ENCODE results near the gene NET1.

Gene NET1

DNA sequence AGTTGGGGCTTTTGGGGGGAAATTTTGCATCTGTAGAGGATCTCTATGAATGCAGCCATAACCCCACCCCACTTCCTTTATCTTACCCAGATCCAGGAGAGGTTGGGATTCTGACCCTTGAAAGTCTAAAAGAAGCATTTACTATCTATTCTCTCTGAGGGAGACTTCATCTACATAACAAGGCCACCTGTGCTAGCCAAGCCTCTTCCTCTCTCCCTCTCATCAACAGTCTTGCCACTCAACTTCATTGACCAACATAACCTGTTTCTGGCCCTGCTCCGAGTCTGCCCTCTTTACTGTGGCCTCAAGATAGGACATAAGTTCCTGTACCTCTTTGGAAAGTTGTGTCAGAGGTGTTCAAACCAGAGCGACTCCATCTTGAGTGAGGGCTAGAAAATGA, 27.1 kb upstream of the NET1 start:
- Histone ChIP-seq H3K36me3 (replicated peaks; ENCODE audit: low read depth, low read length) (no peaks in the 10 kb centered on the region), H3K9me3 (ENCODE audit: insufficient read depth, low read length) (peaks cover 9% of the 10 kb centered on the region; the same call in 1 of the 2 replicates), H3K79me2 (ENCODE audit: low read length) (no peaks in the 10 kb centered on the region), H2AFZ (ENCODE audit: low read depth, low read length) (no peak overlapping the region), H3K27me3 (ENCODE audit: low read depth, low read length) (no peaks in the 10 kb centered on the region), H3K9ac (ENCODE audit: low read length) (no peak overlapping the region), H4K20me1 (ENCODE audit: insufficient read depth, low read length) (no peaks in the 10 kb centered on the region), H3K4me3 (ENCODE audit: low read length) (no peak overlapping the region), H3K27ac (ENCODE audit: low read length) (no peak overlapping the region), H3K4me1 (ENCODE audit: low read length) (no peaks in the 10 kb centered on the region), H3K4me2 (ENCODE audit: low read length) (no peak overlapping the region)
- TF ChIP-seq, protein P1, sequence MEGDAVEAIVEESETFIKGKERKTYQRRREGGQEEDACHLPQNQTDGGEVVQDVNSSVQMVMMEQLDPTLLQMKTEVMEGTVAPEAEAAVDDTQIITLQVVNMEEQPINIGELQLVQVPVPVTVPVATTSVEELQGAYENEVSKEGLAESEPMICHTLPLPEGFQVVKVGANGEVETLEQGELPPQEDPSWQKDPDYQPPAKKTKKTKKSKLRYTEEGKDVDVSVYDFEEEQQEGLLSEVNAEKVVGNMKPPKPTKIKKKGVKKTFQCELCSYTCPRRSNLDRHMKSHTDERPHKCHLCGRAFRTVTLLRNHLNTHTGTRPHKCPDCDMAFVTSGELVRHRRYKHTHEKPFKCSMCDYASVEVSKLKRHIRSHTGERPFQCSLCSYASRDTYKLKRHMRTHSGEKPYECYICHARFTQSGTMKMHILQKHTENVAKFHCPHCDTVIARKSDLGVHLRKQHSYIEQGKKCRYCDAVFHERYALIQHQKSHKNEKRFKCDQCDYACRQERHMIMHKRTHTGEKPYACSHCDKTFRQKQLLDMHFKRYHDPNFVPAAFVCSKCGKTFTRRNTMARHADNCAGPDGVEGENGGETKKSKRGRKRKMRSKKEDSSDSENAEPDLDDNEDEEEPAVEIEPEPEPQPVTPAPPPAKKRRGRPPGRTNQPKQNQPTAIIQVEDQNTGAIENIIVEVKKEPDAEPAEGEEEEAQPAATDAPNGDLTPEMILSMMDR (IDR thresholded peaks at IDR 0.05; ENCODE audit: low read depth, low read length): no peak
- no peak for TF ChIP-seq EZH2phosphoT487 (IDR thresholded peaks at IDR 0.05; ENCODE audit: low read depth)

GRCh38 chr10:5387169-5387568, 25.2 kb upstream of the NET1 start:
- Histone ChIP-seq H2AFZ (ENCODE audit: low read depth, low read length) (no peak overlapping the region), H3K9me3 (ENCODE audit: insufficient read depth, low read length) (peaks cover 19% of the 10 kb centered on the region; the same call in 1 of the 2 replicates), H3K27me3 (ENCODE audit: low read depth, low read length) (no peaks in the 10 kb centered on the region), H3K27ac (ENCODE audit: low read length) (no peak overlapping the region), H3K79me2 (ENCODE audit: low read length) (no peaks in the 10 kb centered on the region), H3K9ac (ENCODE audit: low read length) (no peak overlapping the region), H4K20me1 (ENCODE audit: insufficient read depth, low read length) (no peaks in the 10 kb centered on the region), H3K4me1 (ENCODE audit: low read length) (no peaks in the 10 kb centered on the region), H3K4me3 (ENCODE audit: low read length) (no peak overlapping the region), H3K4me2 (ENCODE audit: low read length) (no peak overlapping the region), H3K36me3 (replicated peaks; ENCODE audit: low read depth, low read length) (no peaks in the 10 kb centered on the region)
- TF ChIP-seq, protein P1 (IDR thresholded peaks at IDR 0.05; ENCODE audit: low read depth, low read length): no peak
- no peak for TF ChIP-seq EZH2phosphoT487 (IDR thresholded peaks at IDR 0.05; ENCODE audit: low read depth)

DNA sequence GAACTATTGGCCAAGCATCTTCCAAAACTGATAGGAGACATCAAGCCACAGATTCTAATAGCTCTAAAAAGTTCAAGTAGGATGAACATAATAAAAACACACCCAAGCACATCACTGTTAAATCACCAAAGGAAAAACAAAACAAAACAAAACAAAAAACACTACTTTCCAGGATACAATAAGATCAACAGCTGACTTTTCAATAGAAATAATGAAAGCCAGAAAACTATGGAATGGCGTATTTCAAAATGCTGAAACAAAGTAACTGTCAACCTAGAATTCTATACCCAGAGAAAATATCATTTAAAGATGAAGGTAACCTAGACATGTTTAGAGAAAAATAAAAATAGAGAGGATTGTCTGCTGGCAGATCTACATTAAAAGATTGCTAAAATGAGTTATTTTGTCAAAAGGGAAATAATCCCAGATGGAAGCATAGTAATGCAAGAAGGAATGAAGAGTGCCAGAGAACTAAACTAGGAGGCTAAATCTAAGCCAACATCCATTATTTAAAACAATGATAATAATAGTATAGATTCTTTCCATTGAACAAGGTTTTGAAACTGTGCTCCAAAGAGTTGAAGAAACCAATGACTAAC, 21.7 kb upstream of the NET1 start:
- Histone ChIP-seq H3K4me3 (ENCODE audit: low read length) (no peak overlapping the region), H3K4me1 (ENCODE audit: low read length) (no peaks in the 10 kb centered on the region), H3K79me2 (ENCODE audit: low read length) (no peaks in the 10 kb centered on the region), H3K4me2 (ENCODE audit: low read length) (no peak overlapping the region), H3K27ac (ENCODE audit: low read length) (no peak overlapping the region), H4K20me1 (ENCODE audit: insufficient read depth, low read length) (no peaks in the 10 kb centered on the region), H3K36me3 (replicated peaks; ENCODE audit: low read depth, low read length) (no peaks in the 10 kb centered on the region), H3K9me3 (ENCODE audit: insufficient read depth, low read length) (peaks cover 19% of the 10 kb centered on the region; the same call in 1 of the 2 replicates), H3K27me3 (ENCODE audit: low read depth, low read length) (no peaks in the 10 kb centered on the region), H2AFZ (ENCODE audit: low read depth, low read length) (no peak overlapping the region), H3K9ac (ENCODE audit: low read length) (no peak overlapping the region)
- no peak for TF ChIP-seq EZH2phosphoT487 (IDR thresholded peaks at IDR 0.05; ENCODE audit: low read depth)
- TF ChIP-seq, protein P1 (IDR thresholded peaks at IDR 0.05; ENCODE audit: low read depth, low read length): no peak

- Histone ChIP-seq H3K4me3 (ENCODE audit: low read length) (no peak overlapping the region), H3K36me3 (replicated peaks; ENCODE audit: low read depth, low read length) (no peaks in the 10 kb centered on the region), H3K9me3 (ENCODE audit: insufficient read depth, low read length) (peaks cover 19% of the 10 kb centered on the region; the same call in 1 of the 2 replicates)
These were observed 20.6 kb upstream of the NET1 start for GRCh38 chr10:5391790-5392189.

More at GRCh38 chr10:5391790-5392189, 20.6 kb upstream of the NET1 start:
- H3K9ac ChIP-seq (ENCODE audit: low read length): no peak overlapping the region
- H3K4me2 ChIP-seq (ENCODE audit: low read length): no peak overlapping the region
- H2AFZ ChIP-seq (ENCODE audit: low read depth, low read length): no peak overlapping the region
- H3K27me3 ChIP-seq (ENCODE audit: low read depth, low read length): no peaks in the 10 kb centered on the region
- no peak for TF ChIP-seq EZH2phosphoT487 (IDR thresholded peaks at IDR 0.05; ENCODE audit: low read depth)
- TF ChIP-seq, protein P1 (IDR thresholded peaks at IDR 0.05; ENCODE audit: low read depth, low read length): no peak
- no peaks in the 10 kb centered on the region for H3K4me1 ChIP-seq (ENCODE audit: low read length)
- no peaks in the 10 kb centered on the region for H3K79me2 ChIP-seq (ENCODE audit: low read length)
- H3K27ac ChIP-seq (ENCODE audit: low read length): no peak overlapping the region
- no peaks in the 10 kb centered on the region for H4K20me1 ChIP-seq (ENCODE audit: insufficient read depth, low read length)
